22Rv1 (cell line): Measurements from ENCODE around the gene EPS8L3.

Experiments
- CTCF ChIP-seq: fragments of 450-650 bp; IDR thresholded peaks from 2 replicates; pipeline ENCODE4 v1.5.1; 2017; ENCODE audit warnings: mild to moderate bottlenecking
- ZFX ChIP-seq: fragments of 450-650 bp; IDR thresholded peaks from 2 replicates; pipeline ENCODE4 v1.6.1; 2017; ENCODE audit warnings: antibody characterized with exemption, borderline replicate concordance

GRCh38 chr1:109760581-109761226 lies 3.0 kb downstream of the EPS8L3 start:
- TF ChIP-seq CTCF (no peak), ZFX (no peak)
